NCI-H2029 treated with DMSO at 0.1 percent for 48 hours (cell line): Measurements from ENCODE around the gene KCNJ10.
"Not testable (repeated sequence)": the region's sequence is repeated elsewhere in the genome, so short reads cannot be mapped to it uniquely, and the experiment has no call there.

ENCODE experiments used
- DNase-seq: peaks from one replicate; lab custom pipeline; 2025; lab: John Stamatoyannopoulos, UW

Gene KCNJ10

GRCh38 chr1:160061369-160062229 is 8.4 kb downstream of the KCNJ10 start:
- no peak for DNase-seq

DNA sequence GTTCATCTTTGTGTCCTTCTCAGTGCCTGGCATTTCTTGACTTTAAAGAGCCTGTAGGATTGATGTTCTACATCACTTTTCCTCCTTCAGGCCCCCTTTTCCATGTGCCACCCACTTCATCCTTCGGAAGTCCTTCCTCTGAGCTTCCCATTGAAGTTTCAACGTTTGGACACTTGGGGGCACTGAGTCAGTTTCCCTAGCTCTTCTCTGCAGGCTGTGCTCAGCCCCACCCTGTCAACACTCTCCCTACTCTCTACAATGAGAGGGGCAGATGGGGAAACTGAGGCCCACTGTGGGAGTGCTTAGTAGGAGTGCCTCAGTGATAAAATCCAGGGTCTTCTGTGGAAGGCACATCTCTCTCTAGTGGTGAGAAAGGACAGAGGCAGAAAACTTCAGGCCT is 11.9 kb downstream of the KCNJ10 start:
- no peak for DNase-seq

DNA sequence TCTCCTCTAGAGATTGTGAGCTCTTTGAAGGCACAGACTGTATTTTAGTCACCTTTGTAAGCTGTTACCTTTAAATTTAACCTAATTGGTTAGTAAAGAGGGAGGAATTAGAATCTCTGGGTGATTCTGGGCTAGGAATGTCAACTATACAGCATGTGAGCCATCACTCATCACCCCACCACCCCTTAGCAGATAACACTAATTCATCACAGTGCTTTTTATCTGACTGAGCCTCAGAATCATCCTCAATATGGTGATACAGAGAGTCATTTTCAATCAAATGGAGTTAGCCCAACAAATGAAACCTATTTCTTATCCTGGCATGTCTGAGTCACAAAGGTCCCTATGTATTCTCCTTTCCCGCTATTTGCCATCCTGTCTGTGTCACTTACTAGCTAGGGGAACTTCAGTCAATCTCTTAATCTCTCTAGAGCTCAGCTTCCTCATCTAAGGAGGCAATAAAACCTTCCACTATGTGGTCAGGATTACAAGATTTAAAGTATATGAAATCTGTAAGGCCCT is 13.3 kb downstream of the KCNJ10 start:
- no peak for DNase-seq

DNA sequence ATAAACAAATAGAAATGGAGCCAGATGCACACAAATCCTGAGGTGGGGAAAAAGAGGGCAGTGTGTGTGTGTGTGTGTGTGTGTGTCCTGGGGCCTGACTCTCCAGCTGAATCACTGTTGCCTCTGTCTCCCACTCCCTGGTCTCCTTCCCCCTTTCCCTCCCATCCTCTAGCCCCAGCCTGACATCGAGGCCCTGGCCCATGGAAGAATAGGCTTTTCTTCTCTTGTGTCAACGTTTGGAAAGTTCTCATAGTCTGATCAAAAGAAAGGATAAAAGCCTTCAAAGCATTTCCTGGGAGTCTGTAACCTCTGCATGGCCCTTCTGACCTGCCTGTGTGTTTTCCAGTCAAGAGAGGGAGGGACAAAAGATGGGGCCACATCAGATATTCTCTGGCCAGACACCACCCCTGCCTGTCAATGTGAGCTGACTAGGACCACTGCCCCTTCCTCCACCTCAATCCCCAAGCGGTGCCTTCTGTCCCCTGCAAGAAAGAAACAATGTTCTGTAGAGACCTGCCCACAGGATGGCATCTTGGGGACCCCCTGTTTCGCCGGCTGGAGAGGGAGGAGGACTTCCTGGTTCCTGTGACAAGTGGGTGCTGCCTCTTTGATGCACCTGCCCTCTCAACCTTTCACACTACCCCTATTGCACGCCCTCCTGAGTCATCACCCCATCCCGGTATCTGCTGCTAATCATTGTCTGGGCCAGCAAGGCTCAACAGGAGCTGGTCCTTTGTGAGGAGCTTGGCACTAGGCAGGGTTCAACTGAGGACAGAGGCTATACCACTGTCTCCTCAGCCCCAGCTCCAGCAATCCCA is 16.2 kb downstream of the KCNJ10 start:
- DNase-seq, result no peak

GRCh38 chr1:160052936-160053335 is 17.0 kb downstream of the KCNJ10 start:
- no peak for DNase-seq

- no peak for DNase-seq
Measured at GRCh38 chr1:160050619-160051018, 19.3 kb downstream of the KCNJ10 start.

GRCh38 chr1:160050182-160050581 is 19.8 kb downstream of the KCNJ10 start:
- DNase-seq, result not testable (repeated sequence)

DNA sequence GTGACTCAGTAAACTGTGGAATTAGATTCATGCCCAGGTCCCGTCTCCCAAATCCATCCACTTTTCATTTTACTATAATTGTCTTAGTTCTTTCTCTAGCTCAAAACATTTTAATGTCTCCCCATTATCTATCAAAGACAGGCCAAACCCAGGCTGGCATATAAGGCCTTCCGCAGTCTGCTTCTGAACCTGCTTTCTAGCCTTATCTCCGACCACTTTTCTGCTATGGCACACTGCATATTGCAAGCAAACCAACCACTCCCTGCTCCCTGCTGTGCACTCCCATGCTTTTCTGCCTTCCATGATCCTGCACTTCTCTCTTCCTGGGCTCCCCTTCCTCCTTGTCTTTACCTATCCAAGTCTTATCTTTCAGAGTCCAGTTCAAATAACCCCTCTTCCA is 20.9 kb downstream of the KCNJ10 start:
- DNase-seq, result no peak

DNA sequence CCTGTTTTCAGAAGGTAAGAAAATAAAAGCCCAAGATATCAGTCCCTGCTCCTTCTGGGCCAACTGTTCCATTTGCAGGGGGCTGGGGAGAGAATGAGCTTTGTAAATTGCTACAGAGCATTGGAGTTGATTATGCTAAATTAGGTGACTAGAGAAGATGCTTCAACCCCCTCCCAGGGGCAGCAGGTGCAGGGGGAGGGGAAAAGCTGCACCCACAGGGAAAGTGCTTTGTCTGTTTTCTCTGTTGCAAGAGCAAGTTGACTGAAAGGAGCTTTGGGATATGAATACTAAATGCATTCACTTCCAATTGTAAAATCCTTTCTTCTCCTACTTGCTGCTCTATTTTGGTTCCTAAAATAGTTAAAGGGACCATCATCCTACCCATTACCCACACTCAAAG is 21.6 kb downstream of the KCNJ10 start:
- DNase-seq, result no peak

DNA sequence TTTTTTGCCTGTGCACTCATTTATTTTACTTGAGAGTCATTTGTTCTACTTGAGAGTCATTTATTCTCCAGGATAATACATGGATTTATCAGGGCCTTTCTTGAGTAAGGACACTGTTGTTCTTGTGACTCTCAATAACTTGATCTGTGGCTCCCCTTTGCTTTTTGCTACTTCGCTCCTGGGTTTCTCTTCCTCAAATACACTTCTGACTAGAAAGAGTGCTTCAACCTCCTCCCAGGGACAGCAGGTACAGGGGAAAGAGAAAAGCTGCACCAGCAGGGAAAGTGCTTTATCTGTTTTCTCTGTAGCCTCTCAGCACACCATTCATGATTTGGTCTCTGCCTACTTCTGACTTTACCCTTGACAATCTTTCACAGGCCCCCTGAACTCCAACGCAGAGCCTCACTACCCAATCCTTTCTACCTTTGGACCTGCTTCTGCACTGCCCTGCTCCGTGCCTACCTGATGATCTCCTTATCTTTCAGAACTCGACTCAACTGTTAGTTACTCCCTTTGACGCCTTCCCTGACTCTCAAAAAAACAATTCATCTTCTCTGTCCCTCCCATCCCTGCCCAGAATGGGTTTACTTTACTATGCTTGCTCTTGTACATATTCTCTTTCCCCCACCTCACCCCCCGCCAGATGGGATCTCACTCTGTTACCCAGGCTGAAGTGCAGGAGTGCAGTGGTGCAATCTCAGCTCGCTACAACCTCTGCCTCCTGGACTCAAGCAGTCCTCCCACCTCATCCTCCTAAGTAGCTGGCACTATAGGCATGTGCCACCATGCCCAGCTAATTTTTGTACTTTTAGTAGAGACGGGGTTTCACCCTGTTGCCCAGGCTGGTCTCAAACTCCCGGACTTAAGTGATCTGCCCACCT is 22.6 kb downstream of the KCNJ10 start:
- DNase-seq, result no peak

- DNase-seq, result no peak
Measured at GRCh38 chr1:160046494-160047110, 23.4 kb downstream of the KCNJ10 start.

- DNase-seq, result no peak
Measured at GRCh38 chr1:160045653-160046052, 24.3 kb downstream of the KCNJ10 start.

GRCh38 chr1:160043543-160043942 is 26.4 kb downstream of the KCNJ10 start:
- no peak for DNase-seq

- no peak for DNase-seq
Measured at GRCh38 chr1:160040476-160040875, 29.5 kb downstream of the KCNJ10 start.

- DNase-seq, result no peak
Measured at GRCh38 chr1:160032165-160032820, 37.7 kb downstream of the KCNJ10 start.

DNA sequence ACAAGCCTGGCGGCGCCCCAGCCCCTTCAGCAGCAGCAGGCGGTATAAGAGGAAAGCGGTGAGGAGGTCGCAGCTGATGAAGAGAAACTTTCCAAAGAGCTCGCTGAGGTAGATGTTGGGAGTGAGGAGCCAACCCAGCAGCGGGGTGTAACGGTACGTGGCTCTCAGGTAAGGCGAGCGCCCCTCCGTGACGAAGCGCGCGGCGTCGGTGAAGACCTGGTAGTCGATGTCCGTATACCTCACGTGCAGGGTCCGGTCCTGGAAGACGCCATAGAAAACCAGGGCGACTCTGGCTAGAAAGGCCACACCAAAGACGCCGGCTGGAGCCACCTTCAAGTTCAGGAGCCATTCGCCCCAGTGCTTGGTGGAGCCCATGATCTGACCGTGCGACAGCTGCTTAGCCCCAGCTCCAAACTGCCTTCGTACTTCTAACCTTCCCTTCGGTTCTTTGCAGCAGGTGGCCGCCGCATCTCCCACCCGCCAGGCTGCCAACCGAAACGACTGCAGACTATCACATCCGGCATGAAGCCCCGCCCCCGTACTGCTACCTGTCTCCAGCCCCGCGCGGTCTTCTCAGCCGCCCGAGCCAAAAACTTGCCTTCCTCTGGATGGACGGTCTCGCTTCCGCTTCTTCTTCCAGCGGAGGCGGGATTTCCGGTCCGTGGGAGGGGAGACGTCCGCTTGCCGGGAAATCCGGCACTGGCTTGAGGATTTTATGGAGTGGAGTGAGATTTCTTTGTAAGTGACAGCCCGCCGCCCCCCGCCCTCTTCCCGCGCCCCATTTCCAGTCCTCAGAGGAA is 38.4 kb downstream of the KCNJ10 start, which contains the start of gene PIGM:
TSS of gene PIGM (minus strand) at position 626 of the 800 bp plus-strand sequence. CDS start at position 375, 251 bp downstream.
- DNase-seq, result peak; percentile 89

- DNase-seq, result no peak
Measured at GRCh38 chr1:160030657-160031364, 39.1 kb downstream of the KCNJ10 start.

DNA sequence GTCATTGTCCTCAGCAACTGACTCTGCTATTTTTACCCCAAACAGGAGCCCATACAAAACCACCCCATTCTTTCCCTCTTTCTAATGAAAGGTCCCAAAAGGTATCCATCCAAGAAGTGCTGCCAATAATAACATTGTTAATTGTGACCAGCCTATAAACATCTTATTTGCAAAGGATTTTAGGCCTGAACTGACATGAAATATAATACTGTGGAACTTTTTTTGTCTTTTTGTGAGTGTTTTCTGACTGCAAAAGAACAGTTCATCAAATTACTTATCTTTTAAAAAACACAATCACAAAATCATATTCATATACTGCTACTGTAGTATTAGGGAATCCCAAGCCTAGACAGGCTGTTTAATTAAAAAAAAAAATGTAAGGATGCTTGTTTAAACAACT is 41.5 kb downstream of the KCNJ10 start:
- no peak for DNase-seq

- DNase-seq, result no peak
Measured at GRCh38 chr1:160025314-160025713, 44.6 kb downstream of the KCNJ10 start.
